Cardiac muscle cell (in vitro differentiated cells and primary cell): ENCODE data around the gene RASSF9. TPM values are rescaled to one million over a fixed set of nuclear protein-coding genes. Genes with fewer than 3 reads are reported as not detected.
A peak's percentile ranks its signal among the peaks of the same experiment; 100 is the strongest.

Experiments used
- DNase-seq, 2 donors: peaks; one replicate each; pipeline versions ENCODE4 v3.0.0 to v3.0.0-alpha.2; 2010 to 2017; ENCODE audit warnings: low read depth in 1 of 2, low spot score in 1 of 2
- H3K27ac ChIP-seq: fragments of 200-600 bp; sonication (generic); 2 replicates; pipeline ENCODE4 v1.5.1; 2016
- H3K27me3 ChIP-seq: fragments of 200-600 bp; sonication (generic); 2 replicates; pipeline ENCODE4 v1.6.0; 2016; ENCODE audit warnings: control low read depth
- H3K36me3 ChIP-seq: fragments of 200-600 bp; sonication (generic); 2 replicates; pipeline ENCODE4 v1.5.1; 2016; ENCODE audit warnings: control low read depth
- H3K4me1 ChIP-seq: fragments of 200-600 bp; sonication (generic); 2 replicates; pipeline ENCODE4 v1.8.1; 2017; ENCODE audit warnings: low read depth, mild to moderate bottlenecking, mixed run types
- H3K4me3 ChIP-seq: fragments of 200-600 bp; sonication (generic); 2 replicates; pipeline ENCODE4 v1.5.1; 2016; ENCODE audit warnings: mild to moderate bottlenecking
- H3K9me3 ChIP-seq: fragments of 200-600 bp; sonication (generic); 2 replicates; pipeline ENCODE4 v1.5.1; 2017; ENCODE audit warnings: low read depth, mild to moderate bottlenecking, control low read depth
- polyA plus RNA-seq: library from polyadenylated mRNA; unstranded; fragments of >200 nt; fragmentation: Nextera tagmentation; extraction: Ambion mirVana; gene quantifications from 2 replicates; pipeline ENCODE4 v1.2.1, GENCODE V29; 2016
- total RNA-seq: library from RNA; depleted of rRNA; stranded (reverse); fragments of >200 nt; gene quantifications from 2 replicates; pipeline ENCODE4 v1.2.3, GENCODE V29; 2016
- TF ChIP-seq, protein P1 (sequence below): IDR thresholded peaks from 2 replicates; pipeline ENCODE4 v1.5.1; 2012; ENCODE audit warnings: low read depth, mild to moderate bottlenecking, low read length

Gene RASSF9
- total RNA-seq (0.35 and 0.54 TPM in 2 replicates), polyA plus RNA-seq (0.28 and 0.57 TPM in 2 replicates)

DNA sequence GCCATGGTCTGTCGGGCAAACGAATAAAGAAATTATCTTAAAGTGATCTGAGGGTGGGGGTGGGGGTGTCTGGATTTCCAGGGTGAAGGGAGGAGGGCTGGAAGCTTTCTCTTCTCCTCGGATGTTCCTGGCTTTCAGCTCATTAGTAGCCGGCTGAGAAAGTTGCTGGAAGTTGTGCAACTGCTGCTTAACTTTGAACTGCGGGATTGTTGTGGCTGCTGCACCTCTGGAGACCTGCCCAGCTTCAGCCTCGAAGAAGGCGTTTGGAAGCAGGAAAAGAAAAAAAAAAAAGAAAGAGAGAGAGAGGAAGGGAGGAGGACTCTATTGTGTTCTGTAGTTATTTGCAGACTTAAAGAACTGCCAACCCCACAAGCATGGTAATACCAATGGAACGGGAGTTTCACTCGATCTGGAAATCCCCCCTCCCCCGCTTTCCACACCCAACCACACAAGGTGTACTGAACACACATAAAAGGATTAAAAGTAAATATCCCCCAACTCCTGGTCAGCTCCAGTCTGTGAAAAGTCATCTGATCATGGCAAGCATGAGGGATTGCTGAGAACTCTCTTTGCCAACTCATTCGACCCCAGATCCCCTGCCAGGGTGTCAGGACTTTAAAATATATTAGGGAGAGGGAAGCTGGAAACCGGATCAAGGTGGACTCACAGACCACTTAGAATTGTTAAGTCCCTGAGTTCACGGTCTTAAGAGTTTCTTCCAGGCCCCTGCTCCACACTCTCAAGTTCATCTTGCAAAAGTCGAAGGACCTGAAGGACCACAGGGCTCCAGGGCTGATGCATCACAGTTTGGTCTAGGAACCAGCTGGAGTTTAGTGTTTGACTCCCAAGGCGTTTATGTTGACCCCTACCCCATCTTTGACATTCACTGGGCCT, at the start of gene RASSF9:
Gene RASSF9 (minus strand): TSS at position 213 of the 894 bp plus-strand sequence. CDS start 208 bp downstream, at position 5.
- H3K9me3 ChIP-seq = no peaks in the 10 kb centered on the region

DNA sequence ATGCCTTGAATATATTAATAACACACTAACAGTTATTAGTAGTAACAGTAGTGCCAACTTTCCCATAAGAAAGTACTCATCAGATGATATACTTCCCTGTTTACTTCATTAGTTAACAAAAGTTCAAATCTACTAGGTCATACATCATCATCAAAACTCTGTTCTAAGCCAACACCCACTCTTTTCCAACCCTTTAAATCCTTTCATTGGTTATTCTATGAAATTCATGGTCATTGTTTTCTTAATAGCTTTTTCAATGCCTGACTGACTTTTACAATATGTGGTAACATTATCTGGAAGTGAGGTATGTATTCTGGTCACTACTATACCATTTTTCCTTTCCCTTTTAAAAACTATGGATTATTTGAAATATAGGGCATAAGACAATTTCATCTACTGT, 47.6 kb upstream of the RASSF9 start:
- Histone ChIP-seq H3K9me3 (no peaks in the 10 kb centered on the region), H3K27me3 (no peaks in the 10 kb centered on the region), H3K4me3 (no peak overlapping the region), H3K4me1 (no peaks in the 10 kb centered on the region), H3K36me3 (no peaks in the 10 kb centered on the region), H3K27ac (no peak overlapping the region)
- no peak for DNase-seq
- TF ChIP-seq, protein P1, sequence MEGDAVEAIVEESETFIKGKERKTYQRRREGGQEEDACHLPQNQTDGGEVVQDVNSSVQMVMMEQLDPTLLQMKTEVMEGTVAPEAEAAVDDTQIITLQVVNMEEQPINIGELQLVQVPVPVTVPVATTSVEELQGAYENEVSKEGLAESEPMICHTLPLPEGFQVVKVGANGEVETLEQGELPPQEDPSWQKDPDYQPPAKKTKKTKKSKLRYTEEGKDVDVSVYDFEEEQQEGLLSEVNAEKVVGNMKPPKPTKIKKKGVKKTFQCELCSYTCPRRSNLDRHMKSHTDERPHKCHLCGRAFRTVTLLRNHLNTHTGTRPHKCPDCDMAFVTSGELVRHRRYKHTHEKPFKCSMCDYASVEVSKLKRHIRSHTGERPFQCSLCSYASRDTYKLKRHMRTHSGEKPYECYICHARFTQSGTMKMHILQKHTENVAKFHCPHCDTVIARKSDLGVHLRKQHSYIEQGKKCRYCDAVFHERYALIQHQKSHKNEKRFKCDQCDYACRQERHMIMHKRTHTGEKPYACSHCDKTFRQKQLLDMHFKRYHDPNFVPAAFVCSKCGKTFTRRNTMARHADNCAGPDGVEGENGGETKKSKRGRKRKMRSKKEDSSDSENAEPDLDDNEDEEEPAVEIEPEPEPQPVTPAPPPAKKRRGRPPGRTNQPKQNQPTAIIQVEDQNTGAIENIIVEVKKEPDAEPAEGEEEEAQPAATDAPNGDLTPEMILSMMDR = no peak

More for the DNA sequence above, at the start of gene RASSF9:
- peak in 1 of 2 donors; percentile 97 for DNase-seq
- Histone ChIP-seq H3K4me3 (peak within 1 kb of the TSS; percentile 1), H3K36me3 (no peaks in the 10 kb centered on the region), H3K4me1 (peaks cover 6% of the 10 kb centered on the region), H3K27me3 (no peaks in the 10 kb centered on the region), H3K27ac (no peak within 1 kb of the TSS)
- TF ChIP-seq, protein P1 = no peak

DNA sequence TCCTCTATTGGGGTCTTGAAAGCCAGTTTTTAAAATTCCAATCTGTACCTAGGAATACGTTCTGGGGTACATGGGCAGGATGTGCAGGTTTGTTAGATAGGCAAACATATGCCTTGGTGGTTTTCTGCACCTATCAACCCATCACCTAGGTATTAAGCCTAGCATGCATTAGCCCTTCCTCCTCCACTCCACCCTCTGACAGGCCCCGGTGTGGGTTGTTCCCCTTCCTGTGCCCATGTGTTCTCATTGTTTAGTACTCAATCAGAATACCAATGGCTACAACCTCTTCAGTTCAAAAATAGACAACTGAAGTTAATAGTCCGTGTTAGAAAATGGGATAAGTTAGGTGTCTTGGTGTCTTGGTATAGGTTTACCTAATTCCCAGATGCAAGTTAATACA, 41.2 kb upstream of the RASSF9 start:
- no peak for DNase-seq
- Histone ChIP-seq H3K4me3 (no peak overlapping the region), H3K27ac (no peak overlapping the region), H3K27me3 (no peaks in the 10 kb centered on the region), H3K36me3 (no peaks in the 10 kb centered on the region), H3K4me1 (no peaks in the 10 kb centered on the region), H3K9me3 (no peaks in the 10 kb centered on the region)
- TF ChIP-seq, protein P1 = no peak

DNA sequence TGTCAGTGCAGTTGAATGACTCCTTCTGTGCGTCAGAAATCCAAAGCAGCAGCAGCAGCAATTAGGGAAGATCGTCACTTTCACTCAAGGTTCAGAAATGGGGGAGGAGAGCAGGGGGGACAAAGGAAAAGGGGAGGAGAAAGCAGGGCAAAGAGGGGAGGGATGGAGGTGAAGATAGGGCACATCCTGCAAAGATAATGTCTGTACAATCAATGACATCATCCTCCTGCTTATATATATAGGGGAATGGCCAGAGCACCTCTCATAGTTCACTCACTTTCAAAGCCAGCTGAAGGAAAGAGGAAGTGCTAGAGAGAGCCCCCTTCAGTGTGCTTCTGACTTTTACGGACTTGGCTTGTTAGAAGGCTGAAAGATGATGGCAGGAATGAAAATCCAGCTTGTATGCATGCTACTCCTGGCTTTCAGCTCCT, 37.8 kb upstream of the RASSF9 start, which contains the start of gene NTS:
Gene NTS (plus strand): TSS at position 265 of the 431 bp plus-strand sequence. CDS start 109 bp downstream, at position 374.
- Histone ChIP-seq H3K27ac (no peak within 1 kb of the TSS), H3K27me3 (no peaks in the 10 kb centered on the region), H3K4me1 (no peaks in the 10 kb centered on the region), H3K4me3 (no peak within 1 kb of the TSS), H3K9me3 (no peaks in the 10 kb centered on the region), H3K36me3 (no peaks in the 10 kb centered on the region)
- peak; percentile 6 to 48 for DNase-seq
- TF ChIP-seq, protein P1 = peak; percentile 12

DNA sequence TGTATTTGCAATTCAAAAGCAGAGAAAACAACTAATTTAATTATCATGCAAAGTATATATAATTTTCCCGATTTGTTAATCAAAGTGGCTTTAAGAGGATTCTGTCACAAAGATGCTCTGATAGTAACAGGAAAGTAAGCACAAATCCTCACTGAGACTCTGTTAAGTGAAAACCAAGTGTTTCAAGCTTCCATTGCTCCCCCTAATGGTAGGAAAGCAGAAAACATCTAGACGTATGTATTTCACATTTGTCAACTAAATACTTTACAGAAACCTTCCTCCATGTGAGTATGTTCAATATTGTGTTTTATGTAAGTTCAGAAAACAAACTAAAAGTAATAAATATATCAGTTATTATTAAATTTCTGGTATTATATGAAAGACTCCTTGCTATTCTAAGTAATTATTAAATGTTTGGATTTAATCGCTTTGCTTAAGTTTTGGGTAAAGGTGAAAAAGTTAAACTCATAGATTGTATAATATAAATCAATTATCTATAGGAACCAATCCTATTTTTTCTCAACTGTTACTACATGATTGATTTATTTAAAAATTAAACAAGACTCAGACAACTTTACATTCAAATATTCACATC, 36.4 kb upstream of the RASSF9 start:
- Histone ChIP-seq H3K27ac (no peak overlapping the region), H3K4me1 (no peaks in the 10 kb centered on the region), H3K36me3 (no peaks in the 10 kb centered on the region), H3K27me3 (no peaks in the 10 kb centered on the region), H3K9me3 (no peaks in the 10 kb centered on the region), H3K4me3 (no peak overlapping the region)
- TF ChIP-seq, protein P1 = peak; percentile 80
- peak; percentile 72 to 77 for DNase-seq
